BLaER1 treated with 17β-estradiol and CSF1 and Interleukin-3, amounts not matched to agents 10 nM and 100 nM (cell line): Measurements from ENCODE around the gene PTK7.

Source experiments
- H3K27ac ChIP-seq, 11 experiments: shearing (Covaris generic); formaldehyde crosslinking; 2 replicates each; pipeline ENCODE4 v1.8.1; 2022
- H3K27me3 ChIP-seq, 11 experiments: shearing (Covaris generic); formaldehyde crosslinking; 2 replicates each; pipeline ENCODE4 v1.8.1; 2022
- H3K36me3 ChIP-seq, 11 experiments: shearing (Covaris generic); formaldehyde crosslinking; 2 replicates each; pipeline ENCODE4 v1.8.1; 2022
- H3K4me1 ChIP-seq, 10 experiments: shearing (Covaris generic); formaldehyde crosslinking; 2 replicates each; pipeline ENCODE4 v1.8.1; 2022
- H3K4me2 ChIP-seq, 11 experiments: shearing (Covaris generic); formaldehyde crosslinking; 2 replicates each; pipeline ENCODE4 v1.8.1; 2022
- H3K4me3 ChIP-seq, 10 experiments: shearing (Covaris generic); formaldehyde crosslinking; 2 replicates each; pipeline ENCODE4 v1.8.1; 2022
- H3K9ac ChIP-seq, 11 experiments: shearing (Covaris generic); formaldehyde crosslinking; 2 replicates each; pipeline ENCODE4 v1.8.1; 2022
- H3K9me3 ChIP-seq, 11 experiments: shearing (Covaris generic); formaldehyde crosslinking; replicated peaks in 1 of 11; 2 replicates each; pipeline ENCODE4 v1.8.1; 2022
- H4K20me1 ChIP-seq, 11 experiments: shearing (Covaris generic); formaldehyde crosslinking; 2 replicates each; pipeline ENCODE4 v1.8.1; 2022
- Cebpa-rat ChIP-seq, 11 experiments: shearing (Covaris generic); IDR thresholded peaks; 2 replicates each; pipeline ENCODE4 v1.8.1; 2022

PTK7 gene

GRCh38 chr6:43189776-43190304, 113.7 kb downstream of the PTK7 start:
- H3K4me3 ChIP-seq: no peak overlapping the region
- no peak overlapping the region for H3K27ac ChIP-seq
- H3K4me1 ChIP-seq: peaks cover 0 to 5% (median under 1%) of the 10 kb centered on the region in 10 experiments; a peak in 4 of 20 replicates
- H3K27me3 ChIP-seq: no peaks in the 10 kb centered on the region
- peaks cover 66 to 91% (median 78%) of the 10 kb centered on the region in 11 experiments for H3K36me3 ChIP-seq
- no peak overlapping the region for H3K4me2 ChIP-seq
- no peaks in the 10 kb centered on the region; a peak in 1 of 22 replicates for H4K20me1 ChIP-seq
- TF ChIP-seq Cebpa-rat (IDR thresholded peaks at IDR 0.05): no peak
- H3K9me3 ChIP-seq: peaks cover 0 to 10% (median 0%) of the 10 kb centered on the region in 11 experiments; a peak in 5 of 22 replicates
- H3K9ac ChIP-seq: no peak overlapping the region; a peak in 1 of 22 replicates

GRCh38 chr6:43192911-43193310, 116.8 kb downstream of the PTK7 start:
- Histone ChIP-seq H3K36me3 (peaks cover 66 to 91% (median 79%) of the 10 kb centered on the region in 11 experiments), H3K27me3 (no peaks in the 10 kb centered on the region), H3K9me3 (no peaks in the 10 kb centered on the region), H3K27ac (no peak overlapping the region), H3K4me3 (no peak overlapping the region), H3K9ac (no peak overlapping the region), H4K20me1 (no peaks in the 10 kb centered on the region; a peak in 1 of 22 replicates), H3K4me1 (no peaks in the 10 kb centered on the region), H3K4me2 (no peak overlapping the region)
- no peak for TF ChIP-seq Cebpa-rat (IDR thresholded peaks at IDR 0.05)

- Histone ChIP-seq H3K4me2 (no peak overlapping the region), H4K20me1 (no peaks in the 10 kb centered on the region), H3K4me3 (no peak overlapping the region), H3K9me3 (no peaks in the 10 kb centered on the region), H3K27me3 (no peaks in the 10 kb centered on the region), H3K36me3 (peaks cover 63 to 91% (median 77%) of the 10 kb centered on the region in 11 experiments), H3K4me1 (no peaks in the 10 kb centered on the region), H3K9ac (no peak overlapping the region), H3K27ac (no peak overlapping the region)
- TF ChIP-seq Cebpa-rat (IDR thresholded peaks at IDR 0.05): no peak
These were observed 117.8 kb downstream of the PTK7 start for GRCh38 chr6:43193929-43194328.

- H3K27ac ChIP-seq: no peak overlapping the region
- H3K27me3 ChIP-seq: no peaks in the 10 kb centered on the region
- H3K4me1 ChIP-seq: peaks cover 0 to 5% (median 0%) of the 10 kb centered on the region in 10 experiments; a peak in 4 of 20 replicates
- no peak overlapping the region for H3K4me2 ChIP-seq
- peaks cover 69 to 99% (median 88%) of the 10 kb centered on the region in 11 experiments for H3K36me3 ChIP-seq
- no peak overlapping the region for H3K4me3 ChIP-seq
- TF ChIP-seq Cebpa-rat (IDR thresholded peaks at IDR 0.05): no peak
- no peak overlapping the region for H3K9ac ChIP-seq
- no peaks in the 10 kb centered on the region for H3K9me3 ChIP-seq
- H4K20me1 ChIP-seq: peaks cover 0 to 3% (median 0%) of the 10 kb centered on the region in 11 experiments; a peak in 1 of 22 replicates
These were observed 120.2 kb downstream of the PTK7 start for GRCh38 chr6:43196337-43196736.

GRCh38 chr6:43199912-43200311, 123.8 kb downstream of the PTK7 start:
- no peak for TF ChIP-seq Cebpa-rat (IDR thresholded peaks at IDR 0.05)
- H3K36me3 ChIP-seq: peaks cover 45 to 92% (median 80%) of the 10 kb centered on the region in 11 experiments
- H3K4me2 ChIP-seq: no peak overlapping the region
- no peak overlapping the region for H3K27ac ChIP-seq
- H3K27me3 ChIP-seq: no peaks in the 10 kb centered on the region
- no peak overlapping the region; a peak in 1 of 22 replicates for H3K9ac ChIP-seq
- peaks cover 0 to 5% (median 0%) of the 10 kb centered on the region in 10 experiments; a peak in 4 of 20 replicates for H3K4me1 ChIP-seq
- H3K4me3 ChIP-seq: no peak overlapping the region
- no peaks in the 10 kb centered on the region for H3K9me3 ChIP-seq
- peaks cover 0 to 7% (median 0%) of the 10 kb centered on the region in 11 experiments; a peak in 2 of 22 replicates for H4K20me1 ChIP-seq

GRCh38 chr6:43200541-43200940, 124.4 kb downstream of the PTK7 start:
- no peaks in the 10 kb centered on the region for H3K9me3 ChIP-seq
- H4K20me1 ChIP-seq: peaks cover 0 to 7% (median 0%) of the 10 kb centered on the region in 11 experiments; a peak in 2 of 22 replicates
- no peak overlapping the region for H3K9ac ChIP-seq
- H3K4me1 ChIP-seq: peaks cover 0 to 5% (median 0%) of the 10 kb centered on the region in 10 experiments; a peak in 4 of 20 replicates
- peaks cover 42 to 92% (median 81%) of the 10 kb centered on the region in 11 experiments for H3K36me3 ChIP-seq
- TF ChIP-seq Cebpa-rat (IDR thresholded peaks at IDR 0.05): no peak
- H3K4me2 ChIP-seq: no peak overlapping the region
- no peak overlapping the region for H3K27ac ChIP-seq
- no peaks in the 10 kb centered on the region for H3K27me3 ChIP-seq
- no peak overlapping the region for H3K4me3 ChIP-seq

- no peak overlapping the region for H3K27ac ChIP-seq
- peaks cover 29 to 90% (median 67%) of the 10 kb centered on the region in 11 experiments for H3K36me3 ChIP-seq
- H3K9me3 ChIP-seq: no peaks in the 10 kb centered on the region
- H3K4me3 ChIP-seq: no peak overlapping the region
- no peaks in the 10 kb centered on the region for H3K27me3 ChIP-seq
- no peak overlapping the region for H3K4me2 ChIP-seq
- peaks cover 0 to 7% (median 0%) of the 10 kb centered on the region in 11 experiments; a peak in 2 of 22 replicates for H4K20me1 ChIP-seq
- TF ChIP-seq Cebpa-rat (IDR thresholded peaks at IDR 0.05): no peak
- H3K9ac ChIP-seq: no peak overlapping the region
- peaks cover 0 to 5% (median 0%) of the 10 kb centered on the region in 10 experiments; a peak in 4 of 20 replicates for H3K4me1 ChIP-seq
These were observed 126.3 kb downstream of the PTK7 start for GRCh38 chr6:43202451-43202850.

GRCh38 chr6:43203029-43203717, 127.1 kb downstream of the PTK7 start:
- no peak overlapping the region for H3K9ac ChIP-seq
- no peaks in the 10 kb centered on the region for H3K27me3 ChIP-seq
- H3K4me1 ChIP-seq: peaks cover 0 to 5% (median 0%) of the 10 kb centered on the region in 10 experiments; a peak in 4 of 20 replicates
- H3K36me3 ChIP-seq: peaks cover 22 to 83% (median 61%) of the 10 kb centered on the region in 11 experiments
- H3K4me3 ChIP-seq: no peak overlapping the region
- H4K20me1 ChIP-seq: peaks cover 0 to 7% (median 0%) of the 10 kb centered on the region in 11 experiments; a peak in 2 of 22 replicates
- no peak overlapping the region for H3K4me2 ChIP-seq
- TF ChIP-seq Cebpa-rat (IDR thresholded peaks at IDR 0.05): no peak
- no peak overlapping the region for H3K27ac ChIP-seq
- H3K9me3 ChIP-seq: no peaks in the 10 kb centered on the region

- Histone ChIP-seq H3K4me1 (peaks cover 0 to 5% (median 0%) of the 10 kb centered on the region in 10 experiments; a peak in 4 of 20 replicates), H4K20me1 (peaks cover 0 to 7% (median 0%) of the 10 kb centered on the region in 11 experiments; a peak in 2 of 22 replicates), H3K27ac (no peak overlapping the region), H3K4me3 (no peak overlapping the region), H3K9ac (no peak overlapping the region), H3K27me3 (no peaks in the 10 kb centered on the region), H3K4me2 (no peak overlapping the region), H3K36me3 (peaks cover 17 to 77% (median 56%) of the 10 kb centered on the region in 11 experiments; a peak in 21 of 22 replicates), H3K9me3 (no peaks in the 10 kb centered on the region)
- TF ChIP-seq Cebpa-rat (IDR thresholded peaks at IDR 0.05): no peak
These were observed 127.6 kb downstream of the PTK7 start for GRCh38 chr6:43203718-43204095.
